ENCODE measurements around the gene SEPTIN8.

Gene SEPTIN8, protein sequence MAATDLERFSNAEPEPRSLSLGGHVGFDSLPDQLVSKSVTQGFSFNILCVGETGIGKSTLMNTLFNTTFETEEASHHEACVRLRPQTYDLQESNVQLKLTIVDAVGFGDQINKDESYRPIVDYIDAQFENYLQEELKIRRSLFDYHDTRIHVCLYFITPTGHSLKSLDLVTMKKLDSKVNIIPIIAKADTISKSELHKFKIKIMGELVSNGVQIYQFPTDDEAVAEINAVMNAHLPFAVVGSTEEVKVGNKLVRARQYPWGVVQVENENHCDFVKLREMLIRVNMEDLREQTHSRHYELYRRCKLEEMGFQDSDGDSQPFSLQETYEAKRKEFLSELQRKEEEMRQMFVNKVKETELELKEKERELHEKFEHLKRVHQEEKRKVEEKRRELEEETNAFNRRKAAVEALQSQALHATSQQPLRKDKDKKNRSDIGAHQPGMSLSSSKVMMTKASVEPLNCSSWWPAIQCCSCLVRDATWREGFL

DNA sequence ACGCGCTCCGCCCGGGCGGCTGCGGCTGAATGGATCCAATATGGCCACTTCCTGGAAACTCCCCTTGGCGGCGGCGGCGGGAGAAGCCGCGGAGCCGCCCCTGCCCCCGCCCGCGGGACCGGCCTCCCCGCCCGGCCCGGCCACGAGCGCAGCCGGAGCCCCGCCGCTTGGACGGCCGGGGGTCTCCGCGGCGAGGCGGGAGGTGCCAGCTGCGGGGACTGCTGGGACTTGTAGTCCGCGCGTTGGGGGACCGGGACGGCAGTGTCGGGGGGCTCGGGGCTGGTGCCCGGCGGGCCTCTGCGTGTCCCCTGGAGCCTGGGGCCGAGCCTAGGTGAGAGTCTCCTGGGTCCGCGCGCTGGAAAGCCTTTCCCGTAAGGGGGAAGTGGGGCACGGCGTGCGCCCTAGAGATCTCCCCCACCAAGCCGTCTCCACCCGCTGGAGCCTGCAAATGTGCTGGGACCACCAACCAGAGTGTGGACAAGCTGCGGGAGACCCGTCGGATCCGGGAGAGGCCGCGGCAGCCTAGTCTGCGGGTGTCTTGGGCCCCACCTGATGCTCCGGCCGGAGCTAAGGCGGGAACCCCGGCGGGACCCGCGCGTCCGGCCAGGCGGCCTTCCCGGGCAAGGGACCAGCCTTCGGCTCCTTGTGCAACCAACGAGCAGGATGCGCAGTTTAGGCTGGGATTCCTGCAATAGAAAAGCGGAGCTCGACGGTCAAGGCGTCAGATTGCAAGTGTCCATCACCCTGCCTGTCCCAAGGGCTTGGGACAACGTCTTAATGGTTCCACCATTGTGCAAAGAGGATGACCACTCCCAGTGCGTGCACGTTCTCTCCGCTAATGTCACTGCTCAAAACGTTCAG, at the start of gene SEPTIN8:
TSS of gene SEPTIN8 (minus strand) at position 31 of the 861 bp plus-strand sequence. CDS start 102 bp downstream, outside the sequence.
- FAIRE-seq (no peak), DNase-seq (ENCODE audit: low spot score) (peak; percentile 78)

DNA sequence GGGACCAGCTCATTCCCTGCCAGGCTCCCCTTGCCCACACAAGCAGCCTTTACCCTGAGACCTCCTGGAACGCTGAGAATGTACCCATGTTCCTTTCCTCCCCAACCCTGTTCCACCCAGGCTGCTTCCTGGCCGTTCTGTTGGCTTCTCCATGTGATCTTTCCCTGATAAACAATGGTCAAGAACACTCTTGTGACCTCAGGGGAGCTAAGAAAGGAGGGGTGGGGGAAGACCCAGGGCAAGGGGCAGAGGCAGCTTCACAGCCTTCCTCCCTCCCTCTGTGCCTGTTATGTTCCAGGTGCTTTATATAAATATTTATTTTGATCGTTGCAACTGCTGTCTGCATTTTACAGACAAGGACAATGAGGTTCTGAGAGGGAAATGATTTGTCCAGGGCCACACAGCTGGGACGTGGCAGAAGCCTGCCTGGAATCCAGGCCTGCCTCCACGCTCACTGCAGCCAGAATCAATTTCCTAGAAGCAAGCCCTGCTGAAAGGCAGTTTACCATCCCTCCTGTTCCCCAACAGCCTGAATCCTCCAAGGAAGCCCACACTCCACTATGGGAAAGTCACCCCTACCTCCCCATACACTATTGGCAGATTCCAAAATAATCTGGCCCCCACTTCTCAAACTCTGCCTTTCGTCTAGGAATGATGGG, 49.5 kb upstream of the SEPTIN8 start:
- DNase-seq (ENCODE audit: low spot score) = no peak
- FAIRE-seq = peak; percentile 46

DNA sequence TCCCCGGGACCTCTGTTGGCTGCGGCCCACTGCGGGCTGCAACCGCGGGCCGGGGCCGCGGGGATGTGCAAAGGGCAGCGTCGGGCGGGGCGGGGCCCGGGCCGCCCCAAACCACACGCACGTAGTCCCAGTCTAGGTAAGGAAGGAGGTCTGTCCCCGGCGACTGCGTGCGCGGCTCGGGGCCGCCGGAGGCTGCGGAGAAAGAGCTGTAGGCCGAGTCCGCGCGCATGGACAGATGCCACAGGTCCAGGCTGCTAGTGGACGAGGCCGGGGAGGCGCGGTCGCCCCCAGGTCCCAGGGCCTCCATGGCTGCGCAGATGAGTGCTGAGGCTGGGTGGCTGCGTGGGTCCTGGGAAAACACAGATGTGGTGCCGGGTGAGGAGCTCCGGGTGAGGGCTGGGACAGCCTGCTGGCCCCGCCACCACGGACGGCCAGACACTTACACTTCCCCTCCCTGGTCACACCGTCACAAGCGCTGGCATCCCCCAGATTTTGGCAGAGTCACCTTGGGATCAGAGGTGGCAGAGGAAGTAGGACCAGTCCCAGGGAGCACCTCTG, 48.9 kb upstream of the SEPTIN8 start:
- DNase-seq (ENCODE audit: low spot score) = no peak
- FAIRE-seq = no peak

DNA sequence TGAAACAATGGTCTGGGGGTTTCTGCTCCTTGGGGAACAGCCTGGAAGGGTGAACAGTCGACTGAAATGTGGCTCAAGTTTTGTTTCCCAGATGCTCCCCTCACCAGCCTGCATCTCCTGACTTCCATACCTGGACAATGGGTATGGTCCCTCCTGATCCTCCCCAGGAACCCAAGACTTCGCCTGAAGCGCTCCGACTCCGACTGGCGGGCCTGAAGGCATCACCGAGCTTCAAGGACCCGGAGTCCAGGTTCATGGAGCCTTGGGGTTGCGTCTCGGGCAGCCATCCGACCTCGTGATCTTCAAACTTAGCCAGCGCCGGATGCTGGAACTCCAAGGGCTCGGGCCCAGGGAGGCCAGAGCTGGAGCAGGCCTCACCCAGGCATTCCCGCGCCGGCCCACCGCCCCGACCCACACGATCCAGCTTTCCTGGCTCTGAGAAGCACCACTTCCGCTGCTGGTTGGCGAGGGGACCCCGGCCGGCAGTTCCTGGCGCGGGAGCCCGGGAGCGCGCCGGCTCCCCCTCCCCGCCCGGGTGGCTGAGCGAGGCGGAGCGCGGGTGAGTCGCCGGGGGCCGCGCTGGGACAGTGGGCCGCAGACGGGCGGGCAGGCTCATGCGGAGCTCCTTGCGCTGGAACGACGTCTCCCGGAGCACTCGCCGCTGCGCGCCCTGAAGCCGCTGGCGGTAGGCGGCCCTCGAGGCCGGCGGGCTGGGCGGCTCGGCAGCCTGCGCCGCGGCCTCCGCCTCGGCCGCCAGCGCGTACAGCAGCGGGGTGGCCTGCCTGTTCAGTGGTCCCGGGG, 48.2 kb upstream of the SEPTIN8 start:
- DNase-seq (ENCODE audit: low spot score) (no peak), FAIRE-seq (no peak)

DNA sequence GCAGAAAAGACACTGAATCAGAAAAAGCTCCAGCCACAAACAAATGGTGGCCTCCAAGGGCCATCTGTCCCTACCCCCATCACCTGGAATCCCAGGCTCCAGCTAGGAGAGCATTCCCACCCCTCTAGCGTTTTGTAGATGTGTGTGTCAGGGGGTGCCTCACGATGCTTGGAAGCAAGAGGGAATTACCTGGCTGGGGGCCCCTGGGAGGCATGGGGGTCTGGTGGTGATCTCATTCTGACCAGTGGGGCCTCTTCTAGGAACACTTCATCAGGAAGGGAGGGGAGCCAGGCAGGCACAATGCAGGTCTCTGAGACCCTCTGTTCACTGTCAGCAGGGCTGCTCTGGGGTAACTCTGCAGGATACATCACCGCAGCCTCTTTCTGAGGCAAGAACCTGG, 47.4 kb upstream of the SEPTIN8 start:
- FAIRE-seq (no peak), DNase-seq (ENCODE audit: low spot score) (no peak)

DNA sequence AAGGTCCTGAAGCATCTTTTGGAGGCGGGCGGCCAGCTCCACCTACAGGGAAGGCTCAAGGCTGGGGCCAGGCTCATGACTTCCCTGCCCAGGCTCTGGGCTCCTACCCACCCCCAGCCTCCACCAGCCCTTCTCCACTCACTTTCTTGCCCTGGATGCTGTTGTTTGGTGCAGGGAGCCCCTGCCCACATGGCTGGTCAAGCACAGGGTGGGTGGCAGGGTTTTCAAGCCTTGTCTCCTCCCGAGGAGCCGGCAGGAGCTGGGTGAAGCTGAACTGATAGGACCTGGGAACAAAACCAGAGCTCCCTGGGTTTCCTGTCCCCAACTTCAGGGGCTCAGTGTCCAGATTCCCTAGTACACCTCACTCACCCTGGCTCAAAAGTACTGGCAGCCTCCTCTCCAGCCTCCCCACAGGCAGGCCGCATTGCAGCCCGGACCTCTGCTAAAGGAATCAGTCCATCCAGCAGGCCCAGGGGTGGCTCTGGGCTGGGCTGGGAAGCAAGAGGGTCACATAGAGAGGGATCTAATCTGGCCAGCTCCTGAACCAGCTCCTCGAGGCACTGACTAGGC, 46.5 kb upstream of the SEPTIN8 start:
- no peak for FAIRE-seq
- DNase-seq (ENCODE audit: low spot score) = no peak

DNA sequence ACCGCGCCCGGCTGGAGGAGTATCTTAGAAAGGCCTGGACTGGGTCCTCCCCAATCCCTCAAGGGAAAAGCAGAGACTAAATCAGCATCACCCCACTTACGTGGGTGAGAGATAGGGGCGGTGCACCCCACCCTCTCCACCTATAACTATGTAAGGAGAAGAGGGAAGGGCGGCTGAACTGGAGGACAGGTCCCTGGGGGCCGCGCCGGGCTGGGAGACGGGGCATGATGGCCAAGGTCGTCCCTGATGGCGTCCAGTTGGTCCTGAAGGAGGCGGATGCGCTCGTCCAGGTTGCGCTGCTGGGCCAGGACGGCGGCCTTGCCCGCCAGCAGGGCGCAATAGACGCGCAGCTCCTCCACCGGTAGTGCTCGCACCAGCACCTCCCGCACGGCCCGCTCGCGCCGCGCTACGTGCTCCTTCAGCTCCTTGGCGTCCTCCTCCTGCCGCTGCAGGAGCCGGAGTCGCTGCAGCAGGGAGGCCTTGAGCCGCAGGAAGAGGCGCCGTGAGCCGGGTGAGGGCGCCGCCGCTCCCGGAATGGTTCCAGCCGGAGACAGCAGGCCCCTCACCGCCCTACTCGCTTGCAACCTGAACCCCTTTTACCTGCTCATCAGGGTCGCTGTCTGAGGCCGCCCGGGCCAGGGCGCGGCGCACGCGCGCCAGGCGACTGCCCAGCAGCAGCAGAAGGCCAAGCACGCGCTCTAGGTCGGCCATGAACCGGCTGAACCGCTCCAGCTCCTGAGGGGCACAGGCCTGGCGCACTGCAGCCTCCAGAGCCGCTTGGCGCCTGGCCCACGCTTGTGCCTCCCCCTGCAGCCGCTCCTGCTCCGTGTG, 45.8 kb upstream of the SEPTIN8 start:
- no peak for FAIRE-seq

DNA sequence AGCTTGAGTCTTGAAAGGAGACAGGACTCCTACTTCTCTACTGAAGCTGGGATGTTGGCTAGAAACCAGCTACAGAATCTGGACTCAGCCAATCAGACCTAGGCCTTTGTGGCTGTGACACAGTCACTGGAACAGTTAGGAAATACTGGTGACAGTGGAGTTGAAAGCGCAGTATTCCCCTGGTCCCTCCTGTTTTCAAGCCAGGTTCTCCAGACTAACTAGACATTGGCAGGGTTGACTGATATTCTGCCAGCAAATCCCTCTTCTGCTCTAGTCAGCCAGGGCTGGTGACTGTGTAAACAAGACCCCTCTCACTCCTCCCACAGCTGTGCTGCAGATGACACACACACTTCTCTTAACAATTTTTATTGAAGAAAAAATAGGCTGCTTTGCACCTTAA, 44.8 kb upstream of the SEPTIN8 start:
- DNase-seq (ENCODE audit: low spot score) (no peak), FAIRE-seq (peak; percentile 90)

More for the DNA sequence above, 45.8 kb upstream of the SEPTIN8 start:
- DNase-seq (ENCODE audit: low spot score) = no peak

DNA sequence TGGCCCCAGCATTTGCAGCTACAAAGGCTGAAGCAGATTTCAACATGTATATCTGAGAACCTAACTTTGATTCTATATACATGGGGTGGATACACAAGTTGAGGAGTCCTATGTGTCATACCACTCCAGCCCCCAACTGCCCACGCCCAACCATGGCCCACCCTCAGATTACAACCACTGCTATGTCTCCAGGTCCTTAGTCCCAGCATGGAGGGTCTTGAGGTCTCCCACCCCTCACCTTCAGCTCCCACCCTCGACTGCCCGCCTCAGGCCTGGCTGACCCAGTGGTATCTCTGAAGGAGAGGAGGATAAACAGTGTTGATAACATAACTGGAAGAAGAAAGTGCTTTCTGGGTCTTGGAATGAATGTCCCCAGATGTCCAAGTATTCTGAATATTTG, 44.3 kb upstream of the SEPTIN8 start:
- DNase-seq (ENCODE audit: low spot score) (no peak), FAIRE-seq (no peak)

DNA sequence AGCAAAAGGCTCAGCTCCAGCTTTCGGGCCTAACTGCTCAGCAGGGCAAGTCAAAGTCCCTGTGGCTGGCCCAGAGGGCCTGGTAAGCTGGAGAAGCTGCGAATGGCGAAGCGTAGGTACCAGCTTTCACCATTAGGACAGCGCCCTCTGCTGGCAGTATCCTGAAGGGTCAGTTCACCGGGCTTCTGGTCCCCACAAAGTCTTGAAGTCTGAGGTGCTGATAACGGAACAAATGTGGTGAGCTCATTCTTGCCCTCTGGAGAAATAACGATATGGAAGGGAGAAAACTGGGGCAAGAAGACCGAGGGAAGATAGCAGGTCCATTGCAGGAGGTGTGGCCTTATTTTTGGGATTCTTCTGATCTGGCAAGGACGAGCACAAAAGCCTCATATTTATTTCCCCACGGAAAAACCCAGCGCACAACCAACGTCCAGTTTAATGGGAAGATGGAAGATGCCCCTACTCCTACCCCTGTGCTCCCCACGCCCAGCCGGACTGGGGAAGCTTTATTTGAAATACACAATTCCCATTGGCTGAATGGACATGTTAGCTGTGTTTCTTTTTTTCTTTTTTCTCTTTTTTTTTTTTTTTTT, 43.2 kb upstream of the SEPTIN8 start:
- FAIRE-seq = no peak
- peak; percentile 92 for DNase-seq (ENCODE audit: low spot score)

DNA sequence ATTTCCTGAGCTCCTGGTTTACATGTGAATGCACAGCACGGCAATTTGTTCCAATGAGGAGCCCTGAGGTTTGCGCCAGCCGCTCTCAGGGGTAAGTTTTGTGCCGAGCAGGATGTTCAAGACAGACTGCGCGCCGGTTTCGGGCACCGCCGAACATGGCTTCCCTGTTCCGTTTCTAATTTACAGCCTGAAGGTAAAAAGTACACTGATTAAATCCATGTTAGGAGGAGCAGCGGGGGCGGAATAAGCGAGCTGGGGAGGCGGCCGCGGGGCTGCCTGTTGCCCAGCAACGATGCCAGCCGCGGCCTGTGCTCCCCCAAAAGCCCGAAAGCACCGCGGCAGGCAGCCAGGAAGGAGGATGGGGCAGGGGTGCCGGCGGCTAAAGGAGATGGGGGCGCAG, 42.4 kb upstream of the SEPTIN8 start:
- DNase-seq (ENCODE audit: low spot score) (no peak), FAIRE-seq (no peak)

DNA sequence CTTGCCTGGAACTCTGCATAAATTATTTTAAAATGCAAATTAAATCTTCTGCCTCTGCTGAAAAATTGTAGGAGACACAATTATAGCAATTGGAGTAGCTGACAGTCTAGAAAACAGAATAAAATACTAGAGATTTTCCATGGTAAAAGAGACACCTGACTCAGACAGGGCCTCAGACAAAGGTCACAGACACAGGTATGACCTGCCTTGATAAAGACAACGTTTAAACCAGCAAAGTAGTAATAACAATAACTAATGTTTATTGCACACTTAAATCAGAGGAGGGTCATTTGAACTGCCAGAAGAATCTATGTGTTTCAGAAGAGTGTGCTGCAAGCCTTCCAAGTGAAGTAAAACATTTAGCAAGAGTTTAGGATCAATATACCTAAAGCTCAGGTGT, 40.0 kb upstream of the SEPTIN8 start:
- no peak for FAIRE-seq
- no peak for DNase-seq (ENCODE audit: low spot score)

DNA sequence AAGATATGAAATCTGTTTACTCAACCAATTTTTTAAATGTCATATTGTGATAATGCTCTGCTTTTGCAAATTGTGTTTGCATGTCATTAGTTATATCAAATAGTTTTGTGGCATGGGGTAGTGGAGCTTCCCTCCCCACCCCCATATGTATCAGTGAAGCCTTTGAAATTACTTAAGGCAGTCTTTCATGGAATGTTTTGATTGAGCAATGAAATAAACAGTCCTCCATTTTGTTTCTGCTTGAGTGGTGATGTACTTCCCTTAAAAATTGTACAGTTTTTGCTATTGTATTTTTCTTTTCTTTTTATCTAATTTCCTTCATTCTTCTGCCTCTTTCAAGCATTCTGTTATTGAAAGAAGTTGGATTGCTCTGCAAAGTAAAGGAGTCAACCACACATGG, 39.5 kb upstream of the SEPTIN8 start:
- no peak for FAIRE-seq
- no peak for DNase-seq (ENCODE audit: low spot score)

DNA sequence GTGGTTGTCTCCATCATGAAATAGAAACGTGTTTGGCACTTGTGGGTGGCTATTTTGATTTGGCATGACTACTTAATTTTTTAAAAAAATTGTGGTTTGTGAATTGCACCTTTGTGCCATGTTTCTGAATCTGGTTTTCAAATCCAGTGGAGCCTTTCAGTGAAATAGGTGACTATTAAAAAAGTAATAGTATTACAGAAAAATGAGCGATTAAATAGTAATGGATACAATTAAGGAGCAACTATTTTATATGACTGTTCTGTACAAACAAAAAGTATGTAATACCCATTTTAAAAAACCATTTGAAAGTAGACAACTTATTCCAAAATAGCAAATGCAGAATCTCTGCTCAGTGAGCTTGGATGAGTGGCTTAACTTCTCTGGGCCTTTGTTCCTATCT, 39.0 kb upstream of the SEPTIN8 start:
- no peak for DNase-seq (ENCODE audit: low spot score)
- FAIRE-seq = no peak

DNA sequence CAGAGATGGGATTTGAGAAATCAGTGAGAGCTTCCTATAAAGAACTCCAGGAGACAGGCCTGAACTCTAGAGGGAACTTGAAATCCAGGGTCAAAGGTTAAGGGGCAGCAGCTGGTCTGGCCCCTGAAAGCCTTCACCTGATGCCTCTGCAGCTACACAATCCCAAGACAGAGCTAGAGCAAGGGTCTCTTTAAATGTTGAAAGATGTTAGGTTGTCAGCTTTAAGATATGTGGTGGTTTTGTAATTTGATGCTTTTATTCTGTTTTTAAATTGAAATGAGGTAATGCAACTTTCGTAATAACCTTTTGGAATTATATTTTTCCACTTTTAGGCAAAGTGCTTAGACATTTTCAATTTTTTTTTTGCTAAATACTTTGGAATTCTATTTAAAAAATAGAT, 38.4 kb upstream of the SEPTIN8 start:
- DNase-seq (ENCODE audit: low spot score) (no peak), FAIRE-seq (no peak)

DNA sequence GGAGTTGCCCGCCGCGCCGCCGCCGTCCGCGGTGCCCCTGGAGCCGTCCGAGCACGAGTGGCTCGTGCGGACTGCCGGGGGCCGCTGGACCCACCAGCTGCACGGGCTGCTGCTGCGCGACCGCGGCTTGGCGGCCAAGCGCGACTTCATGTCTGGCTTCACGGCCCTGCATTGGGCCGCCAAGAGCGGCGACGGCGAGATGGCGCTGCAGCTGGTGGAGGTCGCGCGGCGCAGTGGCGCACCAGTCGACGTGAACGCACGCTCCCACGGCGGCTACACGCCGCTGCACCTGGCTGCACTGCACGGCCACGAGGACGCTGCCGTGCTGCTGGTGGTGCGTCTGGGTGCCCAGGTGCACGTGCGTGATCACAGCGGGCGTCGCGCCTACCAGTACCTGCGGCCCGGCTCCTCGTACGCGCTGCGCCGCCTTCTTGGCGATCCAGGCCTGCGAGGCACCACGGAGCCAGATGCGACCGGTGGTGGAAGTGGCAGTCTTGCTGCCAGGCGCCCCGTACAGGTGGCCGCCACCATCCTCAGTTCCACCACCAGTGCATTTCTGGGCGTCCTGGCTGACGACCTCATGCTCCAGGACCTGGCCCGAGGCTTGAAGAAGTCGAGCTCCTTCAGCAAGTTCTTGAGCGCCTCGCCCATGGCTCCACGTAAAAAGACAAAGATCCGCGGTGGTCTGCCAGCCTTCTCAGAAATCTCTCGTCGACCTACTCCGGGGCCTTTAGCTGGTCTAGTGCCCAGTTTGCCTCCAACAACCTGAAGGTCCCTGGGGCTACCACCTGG, 37.7 kb upstream of the SEPTIN8 start:
- no peak for DNase-seq (ENCODE audit: low spot score)
- FAIRE-seq = peak; percentile 87

DNA sequence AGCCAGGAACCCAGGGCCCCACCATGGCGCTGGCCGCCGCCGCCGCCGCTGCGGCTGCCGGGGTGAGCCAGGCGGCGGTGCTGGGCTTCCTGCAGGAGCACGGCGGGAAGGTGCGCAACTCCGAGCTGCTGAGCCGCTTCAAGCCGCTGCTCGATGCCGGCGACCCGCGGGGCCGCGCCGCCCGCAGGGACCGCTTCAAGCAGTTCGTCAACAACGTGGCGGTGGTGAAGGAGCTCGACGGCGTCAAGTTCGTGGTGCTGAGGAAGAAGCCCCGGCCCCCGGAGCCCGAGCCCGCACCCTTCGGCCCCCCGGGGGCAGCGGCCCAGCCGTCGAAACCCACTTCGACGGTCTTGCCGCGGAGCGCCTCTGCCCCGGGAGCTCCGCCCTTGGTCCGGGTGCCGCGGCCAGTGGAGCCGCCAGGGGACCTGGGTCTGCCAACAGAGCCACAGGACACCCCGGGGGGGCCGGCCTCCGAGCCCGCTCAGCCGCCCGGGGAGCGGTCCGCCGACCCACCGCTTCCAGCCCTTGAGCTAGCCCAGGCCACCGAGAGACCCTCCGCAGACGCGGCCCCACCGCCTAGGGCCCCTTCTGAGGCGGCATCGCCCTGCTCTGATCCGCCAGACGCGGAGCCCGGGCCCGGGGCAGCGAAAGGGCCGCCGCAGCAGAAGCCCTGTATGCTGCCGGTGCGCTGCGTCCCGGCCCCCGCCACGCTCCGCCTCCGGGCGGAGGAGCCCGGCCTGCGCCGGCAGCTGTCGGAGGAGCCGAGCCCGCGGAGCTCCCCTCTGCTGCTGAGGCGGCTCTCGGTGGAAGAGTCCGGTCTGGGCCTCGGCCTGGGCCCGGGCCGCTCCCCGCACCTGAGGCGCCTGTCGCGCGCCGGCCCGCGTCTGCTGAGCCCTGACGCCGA, 36.8 kb upstream of the SEPTIN8 start:
- FAIRE-seq (no peak), DNase-seq (ENCODE audit: low spot score) (no peak)
